ENCODE measurements around the gene USP38.

The USP38 gene

DNA sequence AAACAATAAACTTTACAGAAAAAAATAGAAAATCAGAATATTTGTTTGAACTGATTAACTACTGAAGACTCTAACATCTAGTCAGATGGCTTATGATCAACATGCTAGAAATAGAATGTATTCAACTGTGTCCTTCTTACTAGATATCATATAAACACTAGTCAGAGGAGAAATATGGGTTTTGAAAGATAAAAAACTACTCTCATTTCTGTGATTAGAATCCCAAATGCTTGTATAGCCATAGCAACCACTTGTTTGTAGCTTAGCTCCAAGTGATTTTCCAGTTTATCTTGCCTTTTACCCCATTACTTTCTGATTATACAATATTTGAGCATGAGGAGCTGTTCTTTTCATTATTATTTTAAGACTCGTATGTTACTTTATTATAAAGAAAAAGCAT lies 31.2 kb downstream of the USP38 start:
- Histone ChIP-seq H3K4me3 (no peak overlapping the region), H3K9me3 (no peaks in the 10 kb centered on the region), H3K4me1 (peaks cover 0 to 12% (median 0%) of the 10 kb centered on the region in 4 donors), H3K36me3 (peaks cover 17 to 36% (median 33%) of the 10 kb centered on the region in 3 donors), H3K27me3 (no peaks in the 10 kb centered on the region), H3K27ac (no peak overlapping the region)
- intact Hi-C loops (cut with DNase I; ENCODE audit: low total_unique reads): no loop called here
- TF ChIP-seq, protein P1, sequence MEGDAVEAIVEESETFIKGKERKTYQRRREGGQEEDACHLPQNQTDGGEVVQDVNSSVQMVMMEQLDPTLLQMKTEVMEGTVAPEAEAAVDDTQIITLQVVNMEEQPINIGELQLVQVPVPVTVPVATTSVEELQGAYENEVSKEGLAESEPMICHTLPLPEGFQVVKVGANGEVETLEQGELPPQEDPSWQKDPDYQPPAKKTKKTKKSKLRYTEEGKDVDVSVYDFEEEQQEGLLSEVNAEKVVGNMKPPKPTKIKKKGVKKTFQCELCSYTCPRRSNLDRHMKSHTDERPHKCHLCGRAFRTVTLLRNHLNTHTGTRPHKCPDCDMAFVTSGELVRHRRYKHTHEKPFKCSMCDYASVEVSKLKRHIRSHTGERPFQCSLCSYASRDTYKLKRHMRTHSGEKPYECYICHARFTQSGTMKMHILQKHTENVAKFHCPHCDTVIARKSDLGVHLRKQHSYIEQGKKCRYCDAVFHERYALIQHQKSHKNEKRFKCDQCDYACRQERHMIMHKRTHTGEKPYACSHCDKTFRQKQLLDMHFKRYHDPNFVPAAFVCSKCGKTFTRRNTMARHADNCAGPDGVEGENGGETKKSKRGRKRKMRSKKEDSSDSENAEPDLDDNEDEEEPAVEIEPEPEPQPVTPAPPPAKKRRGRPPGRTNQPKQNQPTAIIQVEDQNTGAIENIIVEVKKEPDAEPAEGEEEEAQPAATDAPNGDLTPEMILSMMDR (IDR thresholded peaks at IDR 0.05): no peak
- no peak for DNase-seq

DNA sequence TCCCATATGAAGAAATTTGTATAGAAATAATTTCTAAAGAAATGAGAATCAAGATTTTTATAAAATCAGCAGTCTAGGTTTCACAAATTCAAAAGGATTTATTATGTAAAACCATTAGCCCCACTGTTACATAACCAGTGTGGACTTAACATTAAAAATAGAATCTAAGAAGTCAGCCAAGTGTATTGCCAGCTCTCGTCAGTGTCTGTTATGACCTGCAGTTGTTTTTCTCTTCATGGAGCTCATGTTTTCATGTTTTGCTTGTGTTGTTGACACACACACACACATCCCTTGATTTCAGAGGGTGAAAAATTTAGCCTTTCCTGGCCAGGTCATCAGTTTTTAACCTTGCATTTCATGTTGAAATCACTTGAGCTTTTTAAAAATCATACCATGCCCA lies 39.5 kb downstream of the USP38 start:
- intact Hi-C loops (cut with DNase I; ENCODE audit: low total_unique reads): no loop called here

DNA sequence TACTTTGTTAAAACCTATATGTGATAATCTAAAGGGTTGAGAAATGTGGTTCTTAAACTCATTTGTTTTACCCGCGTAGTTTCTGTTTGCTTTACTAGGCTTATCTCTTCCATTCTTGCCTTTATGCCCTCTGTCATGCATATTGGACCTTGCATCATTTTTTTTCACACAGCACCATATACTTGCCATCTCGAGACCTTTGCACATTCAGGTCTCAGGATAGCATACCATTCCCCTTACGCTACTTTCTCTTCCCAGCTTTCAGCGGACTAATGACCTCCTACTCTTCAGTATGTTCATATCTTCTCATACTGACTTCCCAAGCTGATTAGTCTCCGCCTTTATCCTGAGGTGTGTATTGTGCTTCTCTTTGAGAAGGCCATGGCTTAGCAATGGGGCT lies 40.5 kb downstream of the USP38 start:
- H3K4me1 ChIP-seq: peaks cover 0 to 27% (median 8%) of the 10 kb centered on the region in 4 donors
- TF ChIP-seq, protein P1 (IDR thresholded peaks at IDR 0.05): no peak
- no peak overlapping the region for H3K27ac ChIP-seq

More for the DNA sequence above, 39.5 kb downstream of the USP38 start:
- Histone ChIP-seq H3K9me3 (no peaks in the 10 kb centered on the region), H3K4me3 (no peak overlapping the region), H3K36me3 (peaks cover 0 to 16% (median 10%) of the 10 kb centered on the region in 3 donors), H3K27ac (no peak overlapping the region), H3K4me1 (peaks cover 0 to 27% (median 8%) of the 10 kb centered on the region in 4 donors), H3K27me3 (no peaks in the 10 kb centered on the region)
- TF ChIP-seq, protein P1 (IDR thresholded peaks at IDR 0.05): no peak
- DNase-seq: no peak

DNA sequence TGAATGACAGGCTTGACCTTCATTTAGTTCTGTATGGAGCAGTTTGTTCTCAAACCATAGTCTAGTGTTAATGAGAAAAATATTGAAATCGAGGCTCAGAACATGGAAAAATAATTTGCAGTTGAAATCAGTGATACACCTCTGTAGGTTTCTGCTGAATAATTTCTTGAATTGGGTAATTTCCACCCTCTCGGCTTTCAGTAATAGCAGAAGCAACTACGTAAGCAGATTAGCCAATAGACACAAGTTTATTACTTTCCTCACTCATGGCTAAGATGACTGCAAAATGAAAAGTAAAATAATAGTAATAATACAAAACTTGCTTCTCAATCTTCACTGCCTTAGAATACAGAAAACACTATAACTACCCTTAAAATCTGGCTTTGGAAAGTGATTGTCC lies 46.0 kb downstream of the USP38 start:
- DNase-seq: no peak
- TF ChIP-seq, protein P1 (IDR thresholded peaks at IDR 0.05): no peak
- intact Hi-C loops (cut with DNase I; ENCODE audit: low total_unique reads): no loop called here

More for the DNA sequence above, 40.5 kb downstream of the USP38 start:
- H3K36me3 ChIP-seq: peaks cover 0 to 14% (median 9%) of the 10 kb centered on the region in 3 donors
- intact Hi-C loops (cut with DNase I; ENCODE audit: low total_unique reads): no loop called here
- no peak for DNase-seq
- H3K27me3 ChIP-seq: no peaks in the 10 kb centered on the region
- no peaks in the 10 kb centered on the region for H3K9me3 ChIP-seq
- H3K4me3 ChIP-seq: no peak overlapping the region

DNA sequence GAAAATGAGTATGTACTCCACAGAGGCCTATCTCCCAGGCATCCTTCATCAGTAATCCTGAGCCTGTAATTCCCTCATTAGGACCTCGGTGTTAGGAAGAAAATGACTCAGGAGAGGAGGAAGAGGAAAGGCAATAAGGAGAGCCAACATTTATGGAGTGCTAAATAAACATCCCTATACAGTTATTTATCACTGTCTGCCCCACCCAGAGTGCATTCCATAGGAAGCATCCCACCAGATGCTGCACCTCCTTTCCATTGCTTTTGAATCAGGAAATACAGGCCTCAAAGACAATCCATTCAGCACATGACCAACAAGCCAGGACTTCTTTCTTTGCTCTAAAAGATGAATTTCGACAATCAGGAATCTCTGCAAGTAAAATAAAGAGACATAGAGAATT lies 47.6 kb downstream of the USP38 start:
- DNase-seq: no peak

More for the DNA sequence above, 46.0 kb downstream of the USP38 start:
- H3K4me3 ChIP-seq: no peak overlapping the region
- no peaks in the 10 kb centered on the region for H3K9me3 ChIP-seq
- no peaks in the 10 kb centered on the region for H3K36me3 ChIP-seq
- no peaks in the 10 kb centered on the region for H3K4me1 ChIP-seq
- H3K27ac ChIP-seq: no peak overlapping the region
- no peaks in the 10 kb centered on the region for H3K27me3 ChIP-seq

More for the DNA sequence above, 47.6 kb downstream of the USP38 start:
- H3K36me3 ChIP-seq: no peaks in the 10 kb centered on the region
- no peak overlapping the region for H3K27ac ChIP-seq
- TF ChIP-seq, protein P1 (IDR thresholded peaks at IDR 0.05): no peak
- H3K27me3 ChIP-seq: no peaks in the 10 kb centered on the region
- intact Hi-C loops (cut with DNase I; ENCODE audit: low total_unique reads): no loop called here
- H3K9me3 ChIP-seq: no peaks in the 10 kb centered on the region
- H3K4me1 ChIP-seq: no peaks in the 10 kb centered on the region
- no peak overlapping the region for H3K4me3 ChIP-seq
